PC-3 (cell line): ENCODE measurements around the gene VASH2.

Experiments used
- EZH2 ChIP-seq: fragments of 300-600 bp; sonication (generic); IDR thresholded peaks from one replicate; pipeline ENCODE4 v1.6.1; 2017; ENCODE audit warnings: antibody characterized with exemption, mild to moderate bottlenecking, low read length; ENCODE audit not compliant: unreplicated experiment
- EZH2phosphoT487 ChIP-seq: fragments of 300-600 bp; sonication (generic); IDR thresholded peaks from 2 replicates; pipeline ENCODE4 v1.6.1; 2018; ENCODE audit warnings: mild to moderate bottlenecking, antibody characterized with exemption, low read length, borderline replicate concordance
- TF ChIP-seq, protein P1 (sequence below): fragments of 300-600 bp; sonication (generic); conservative IDR thresholded peaks from 2 replicates; pipeline ENCODE4 v1.5.1; 2017; ENCODE audit warnings: antibody characterized with exemption, low read depth, mild to moderate bottlenecking, low read length

DNA sequence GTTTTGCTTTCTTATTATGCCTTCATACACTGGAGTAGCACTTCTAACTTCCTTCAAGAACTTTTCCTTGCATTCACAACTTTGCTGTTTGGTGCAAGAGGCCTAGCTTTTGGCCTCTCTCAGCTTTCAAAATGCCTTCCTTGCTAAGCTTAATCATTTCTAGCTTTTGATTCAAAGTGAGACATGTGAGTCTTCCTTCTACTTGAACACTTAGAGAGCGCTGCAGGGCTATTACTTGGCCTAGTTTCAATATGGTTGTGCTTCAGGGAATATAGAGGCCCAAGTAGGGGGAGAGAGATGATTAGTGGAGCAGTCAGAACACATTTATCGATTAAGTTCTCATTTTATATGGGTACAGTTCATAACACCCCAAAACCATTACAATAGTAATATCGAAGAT is 52.9 kb downstream of the VASH2 start:
- TF ChIP-seq, protein P1, sequence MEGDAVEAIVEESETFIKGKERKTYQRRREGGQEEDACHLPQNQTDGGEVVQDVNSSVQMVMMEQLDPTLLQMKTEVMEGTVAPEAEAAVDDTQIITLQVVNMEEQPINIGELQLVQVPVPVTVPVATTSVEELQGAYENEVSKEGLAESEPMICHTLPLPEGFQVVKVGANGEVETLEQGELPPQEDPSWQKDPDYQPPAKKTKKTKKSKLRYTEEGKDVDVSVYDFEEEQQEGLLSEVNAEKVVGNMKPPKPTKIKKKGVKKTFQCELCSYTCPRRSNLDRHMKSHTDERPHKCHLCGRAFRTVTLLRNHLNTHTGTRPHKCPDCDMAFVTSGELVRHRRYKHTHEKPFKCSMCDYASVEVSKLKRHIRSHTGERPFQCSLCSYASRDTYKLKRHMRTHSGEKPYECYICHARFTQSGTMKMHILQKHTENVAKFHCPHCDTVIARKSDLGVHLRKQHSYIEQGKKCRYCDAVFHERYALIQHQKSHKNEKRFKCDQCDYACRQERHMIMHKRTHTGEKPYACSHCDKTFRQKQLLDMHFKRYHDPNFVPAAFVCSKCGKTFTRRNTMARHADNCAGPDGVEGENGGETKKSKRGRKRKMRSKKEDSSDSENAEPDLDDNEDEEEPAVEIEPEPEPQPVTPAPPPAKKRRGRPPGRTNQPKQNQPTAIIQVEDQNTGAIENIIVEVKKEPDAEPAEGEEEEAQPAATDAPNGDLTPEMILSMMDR, result no peak
- TF ChIP-seq EZH2 (no peak), EZH2phosphoT487 (no peak)
